ENCODE data around the gene SYT9.

DNA sequence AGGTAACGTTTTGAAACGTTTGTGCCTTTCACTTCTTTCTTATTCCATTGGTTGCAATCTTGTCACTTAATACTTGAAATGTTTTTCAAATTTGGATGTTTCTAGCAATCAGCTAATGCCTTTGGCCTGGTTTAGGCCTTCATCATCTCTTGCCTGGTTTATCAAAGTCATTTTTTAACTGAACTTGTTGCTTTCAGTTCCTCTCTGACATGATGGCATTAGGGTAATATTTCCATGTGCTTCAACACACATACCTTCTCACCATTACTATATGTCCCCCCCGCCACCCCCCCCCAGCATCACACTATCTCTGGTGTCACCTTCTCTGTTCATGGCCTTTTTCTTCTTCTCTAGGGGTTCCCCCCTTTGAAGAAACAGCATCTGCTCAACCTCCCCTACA is 1.5 kb upstream of the SYT9 start:
- TF ChIP-seq EZH2 (IDR thresholded peaks at IDR 0.05) (no peak), EZH2phosphoT487 (IDR thresholded peaks at IDR 0.05) (no peak)
- TF ChIP-seq, protein P1, sequence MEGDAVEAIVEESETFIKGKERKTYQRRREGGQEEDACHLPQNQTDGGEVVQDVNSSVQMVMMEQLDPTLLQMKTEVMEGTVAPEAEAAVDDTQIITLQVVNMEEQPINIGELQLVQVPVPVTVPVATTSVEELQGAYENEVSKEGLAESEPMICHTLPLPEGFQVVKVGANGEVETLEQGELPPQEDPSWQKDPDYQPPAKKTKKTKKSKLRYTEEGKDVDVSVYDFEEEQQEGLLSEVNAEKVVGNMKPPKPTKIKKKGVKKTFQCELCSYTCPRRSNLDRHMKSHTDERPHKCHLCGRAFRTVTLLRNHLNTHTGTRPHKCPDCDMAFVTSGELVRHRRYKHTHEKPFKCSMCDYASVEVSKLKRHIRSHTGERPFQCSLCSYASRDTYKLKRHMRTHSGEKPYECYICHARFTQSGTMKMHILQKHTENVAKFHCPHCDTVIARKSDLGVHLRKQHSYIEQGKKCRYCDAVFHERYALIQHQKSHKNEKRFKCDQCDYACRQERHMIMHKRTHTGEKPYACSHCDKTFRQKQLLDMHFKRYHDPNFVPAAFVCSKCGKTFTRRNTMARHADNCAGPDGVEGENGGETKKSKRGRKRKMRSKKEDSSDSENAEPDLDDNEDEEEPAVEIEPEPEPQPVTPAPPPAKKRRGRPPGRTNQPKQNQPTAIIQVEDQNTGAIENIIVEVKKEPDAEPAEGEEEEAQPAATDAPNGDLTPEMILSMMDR (IDR thresholded peaks at IDR 0.05): no peak
